Measurements from ENCODE around the gene ST14. TPM values are rescaled to one million over a fixed set of nuclear protein-coding genes. Genes with fewer than 3 reads are reported as not detected.
A peak's percentile ranks its signal among the peaks of the same experiment; 100 is the strongest.

ST14 gene
- total RNA-seq, 1 experiment from 2014 or later: 298 TPM

- no peak overlapping the region for H3K4me3 ChIP-seq (ENCODE audit: low read depth, low read length)
- H3K9me3 ChIP-seq: no peaks in the 10 kb centered on the region
- Mint-ChIP-seq H3K27me3 (ENCODE audit: insufficient read depth, unreplicated experiment) (no peaks in the 10 kb centered on the region), H3K36me3 (ENCODE audit: insufficient read depth, unreplicated experiment) (peaks cover 95% of the 10 kb centered on the region), H3K9me3 (ENCODE audit: unreplicated experiment) (no peaks in the 10 kb centered on the region), H3K27ac (ENCODE audit: unreplicated experiment) (peak overlapping the region; percentile 21), H3K4me3 (ENCODE audit: unreplicated experiment) (no peak overlapping the region), H3K4me1 (ENCODE audit: low read depth, unreplicated experiment) (no peaks in the 10 kb centered on the region)
- DNase-seq: peak in 1 of 2 experiments; percentile 36
- no peaks in the 10 kb centered on the region for H3K4me1 ChIP-seq
- no TSS peak for BruUV-seq (replicated peaks)
- H3K27me3 ChIP-seq (replicated peaks; ENCODE audit: control insufficient read depth, insufficient read depth, low read length): no peaks in the 10 kb centered on the region
- POLR2A ChIA-PET: no interaction called here
- intact Hi-C loops (cut with micrococcal nuclease; ENCODE audit: unreplicated experiment): no loop called here
- TF ChIP-seq CTCF (IDR thresholded peaks at IDR 0.05; ENCODE audit: insufficient read depth in 1 of 2, low read depth in 1 of 2, low read length in 1 of 2, severe bottlenecking in 1 of 2, unreplicated experiment in 1 of 2): no peak
- H3K36me3 ChIP-seq (ENCODE audit: control insufficient read depth, insufficient read depth, low read length): peaks cover 24% of the 10 kb centered on the region
- CTCF ChIA-PET: no interaction called here
Measured at GRCh38 chr11:130203766-130204702, 44.5 kb downstream of the ST14 start.

- H3K9me3 Mint-ChIP-seq (ENCODE audit: unreplicated experiment): no peaks in the 10 kb centered on the region
- H3K4me1 Mint-ChIP-seq (ENCODE audit: low read depth, unreplicated experiment): no peaks in the 10 kb centered on the region
- POLR2A ChIA-PET: no interaction called here
- intact Hi-C loops (cut with micrococcal nuclease; ENCODE audit: unreplicated experiment): no loop called here
- Histone ChIP-seq H3K4me3 (ENCODE audit: low read depth, low read length) (no peak overlapping the region), H3K4me1 (no peaks in the 10 kb centered on the region), H3K36me3 (ENCODE audit: control insufficient read depth, insufficient read depth, low read length) (peaks cover 17% of the 10 kb centered on the region), H3K9me3 (no peaks in the 10 kb centered on the region), H3K27me3 (replicated peaks; ENCODE audit: control insufficient read depth, insufficient read depth, low read length) (no peaks in the 10 kb centered on the region)
- BruUV-seq (replicated peaks): no TSS peak
- no peak overlapping the region for H3K27ac Mint-ChIP-seq (ENCODE audit: unreplicated experiment)
- H3K36me3 Mint-ChIP-seq (ENCODE audit: insufficient read depth, unreplicated experiment): peaks cover 96% of the 10 kb centered on the region
- H3K4me3 Mint-ChIP-seq (ENCODE audit: unreplicated experiment): no peak overlapping the region
- peak in 1 of 2 experiments; percentile 35 for DNase-seq
- no peak for TF ChIP-seq CTCF (IDR thresholded peaks at IDR 0.05; ENCODE audit: insufficient read depth in 1 of 2, low read depth in 1 of 2, low read length in 1 of 2, severe bottlenecking in 1 of 2, unreplicated experiment in 1 of 2)
- no peaks in the 10 kb centered on the region for H3K27me3 Mint-ChIP-seq (ENCODE audit: insufficient read depth, unreplicated experiment)
- CTCF ChIA-PET: no interaction called here
Measured at GRCh38 chr11:130204703-130205095, 45.1 kb downstream of the ST14 start.

GRCh38 chr11:130206141-130206540 is 46.6 kb downstream of the ST14 start:
- TF ChIP-seq CTCF (IDR thresholded peaks at IDR 0.05; ENCODE audit: insufficient read depth in 1 of 2, low read depth in 1 of 2, low read length in 1 of 2, severe bottlenecking in 1 of 2, unreplicated experiment in 1 of 2): no peak
- Mint-ChIP-seq H3K4me3 (ENCODE audit: unreplicated experiment) (no peak overlapping the region), H3K27me3 (ENCODE audit: insufficient read depth, unreplicated experiment) (no peaks in the 10 kb centered on the region), H3K36me3 (ENCODE audit: insufficient read depth, unreplicated experiment) (peaks cover 93% of the 10 kb centered on the region), H3K4me1 (ENCODE audit: low read depth, unreplicated experiment) (no peaks in the 10 kb centered on the region), H3K27ac (ENCODE audit: unreplicated experiment) (peak overlapping the region; percentile 14), H3K9me3 (ENCODE audit: unreplicated experiment) (no peaks in the 10 kb centered on the region)
- peaks cover 11% of the 10 kb centered on the region for H3K36me3 ChIP-seq (ENCODE audit: control insufficient read depth, insufficient read depth, low read length)
- no TSS peak for BruUV-seq (replicated peaks)
- ChIA-PET CTCF (no interaction called here), POLR2A (no interaction called here)
- no peak overlapping the region for H3K4me3 ChIP-seq (ENCODE audit: low read depth, low read length)
- no peaks in the 10 kb centered on the region for H3K4me1 ChIP-seq
- H3K9me3 ChIP-seq: no peaks in the 10 kb centered on the region
- intact Hi-C loops (cut with micrococcal nuclease; ENCODE audit: unreplicated experiment): no loop called here
- DNase-seq: peak in 1 of 2 experiments; percentile 22
- no peaks in the 10 kb centered on the region for H3K27me3 ChIP-seq (replicated peaks; ENCODE audit: control insufficient read depth, insufficient read depth, low read length)

All from Caco-2 (cell line).